Mucosa of descending colon (tissue), 3 donors: ENCODE measurements around the gene CROT. TPM values are rescaled to one million over a fixed set of nuclear protein-coding genes. Genes with fewer than 3 reads are reported as not detected.

ENCODE experiments used
- ATAC-seq: fragments of 200-7000 bp; cut with Tn5 transposase; one replicate; pipeline ENCODE4 v1.9.1; 2020; ENCODE audit warnings: mild to moderate bottlenecking, moderate library complexity
- DNase-seq, 3 donors: peaks; one replicate each; pipeline ENCODE4 v3.0.0-alpha.2; 2020
- H3K36me3 ChIP-seq: fragments of 200-600 bp; one replicate; pipeline ENCODE4 v1.8.0; 2021; ENCODE audit warnings: low read depth, mild to moderate bottlenecking
- H3K4me1 ChIP-seq: fragments of 200-600 bp; one replicate; pipeline ENCODE4 v1.8.0; 2021; ENCODE audit warnings: low read depth, mild to moderate bottlenecking
- H3K4me3 ChIP-seq: fragments of 200-600 bp; one replicate; pipeline ENCODE4 v1.8.0; 2021; ENCODE audit warnings: mild to moderate bottlenecking
- H3K9me3 ChIP-seq: fragments of 200-600 bp; one replicate; pipeline ENCODE4 v1.8.0; 2021; ENCODE audit warnings: mild to moderate bottlenecking
- CTCF ChIP-seq: fragments of 200-600 bp; IDR thresholded peaks from one replicate; pipeline ENCODE4 v1.8.0; 2022; ENCODE audit warnings: antibody characterized with exemption, mild to moderate bottlenecking
- intact Hi-C, 2 donors: fragments of 100-400 bp; cut with DNase I in 1 of 2; cut with micrococcal nuclease in 1 of 2; formaldehyde crosslinking; loops; one replicate each; pipeline versions ENCODE4 v1.11.0 to v1.11.1; 2022; cut with DNase I, micrococcal nuclease
- long read RNA-seq, 2 donors: library from polyadenylated mRNA; unstranded; transcript quantifications; one replicate each; pipeline ENCODE4 v2.0.0, GENCODE V29; 2019 to 2021
- total RNA-seq, 3 donors: library from RNA; stranded (reverse); fragmentation: NEBNext Ultra II Directional in 2 of 3; extraction: Animal tissue kit (Norgen Biotek cat#: 25700) in 2 of 3; gene quantifications; one replicate each; pipeline versions ENCODE4 v1.2.1 to v1.2.4, GENCODE V29; 2021 to 2023
- donor health status: DM: no; HTN: no; CAD: no; lungs with moderate emphysema.
- donor health status: DM: no; HTN: no; CAD: no.
- donor health status: DM: no; HTN: yes; CAD: no.

CROT gene
- 10 to 100 TPM; 16.9 to 28.8 (median 23.6) TPM for total RNA-seq
- long read RNA-seq, donor 1, transcript CROT-201 (18 exons, 3,175 nt), result major isoform, 17 of 27 reads
- long read RNA-seq, donor 1, partial matches to known transcripts, result 5 of 27 reads
- long read RNA-seq, donor 1, other reads (novel, unspliced or antisense), result 3 of 27 reads
- long read RNA-seq, donor 2, transcript CROT-201 (18 exons, 3,175 nt), result major isoform, 8 of 14 reads
- long read RNA-seq, donor 2, partial matches to known transcripts, result 0 of 14 reads
- long read RNA-seq, donor 2, other reads (novel, unspliced or antisense), result 3 of 14 reads

- peak; percentile 99 for ATAC-seq
- H3K4me3 ChIP-seq, result peak within 1 kb of the TSS; percentile 56
- intact Hi-C loops, result no loop called here
- no peaks in the 10 kb centered on the region for H3K9me3 ChIP-seq
- no peaks in the 10 kb centered on the region for H3K36me3 ChIP-seq
- DNase-seq, result peak; percentile 97 to 98 (median 98)
- H3K4me1 ChIP-seq, result peaks cover 8% of the 10 kb centered on the region
- TF ChIP-seq CTCF, result no peak
Measured at GRCh38 chr7:87345166-87345927, at the start of gene CROT. CROT (plus strand) TSS chr7:87345664; CDS start chr7:87349069, 3,405 bp downstream.

DNA sequence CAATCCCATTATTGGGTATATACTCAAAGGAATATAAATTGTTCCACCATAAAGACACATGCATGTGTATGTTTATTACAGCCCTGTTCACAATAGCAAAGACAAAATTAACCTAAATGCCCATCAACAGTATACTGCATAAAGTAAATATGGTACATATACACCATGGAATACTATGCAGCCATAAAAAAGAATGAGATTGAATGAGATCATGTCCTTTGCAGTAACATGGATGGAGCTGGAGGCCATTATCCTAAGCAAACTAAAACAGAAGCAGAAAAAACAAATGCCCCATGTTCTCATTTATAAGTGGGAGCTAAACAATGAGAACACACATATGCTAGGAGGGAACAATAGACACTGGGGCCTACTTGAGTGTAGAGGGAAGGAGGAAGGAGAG is 44.7 kb upstream of the CROT start:
- no peak for TF ChIP-seq CTCF

DNA sequence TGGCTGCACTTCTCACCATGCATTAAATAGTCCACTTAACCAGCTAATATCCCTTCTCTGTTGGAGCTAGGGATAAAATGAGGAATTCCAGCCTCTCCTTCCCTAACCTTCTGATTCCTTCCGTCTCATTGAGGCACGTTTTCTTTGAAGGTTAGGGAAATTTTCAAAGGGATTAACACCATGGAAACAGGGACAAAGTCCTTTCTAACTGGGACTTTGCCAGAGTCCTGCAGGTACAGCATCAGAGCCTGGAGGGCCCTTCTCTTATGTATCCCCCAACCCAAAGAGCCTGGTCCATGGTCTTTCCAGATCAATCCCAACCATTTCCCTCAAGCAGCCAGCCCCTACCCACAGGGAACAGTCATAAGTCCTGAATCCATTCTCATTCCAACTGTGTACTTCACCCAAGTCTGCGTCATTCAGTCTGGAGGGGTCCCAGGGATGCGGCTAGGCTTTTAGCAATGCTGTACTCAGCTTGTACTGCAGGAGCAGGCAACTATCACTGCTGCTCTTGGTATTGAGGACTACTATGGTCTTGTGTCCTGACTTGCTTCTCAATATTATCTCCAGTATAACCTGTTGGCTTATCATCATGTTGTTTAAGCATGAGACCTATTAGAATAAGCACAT is 34.6 kb upstream of the CROT start:
- Histone ChIP-seq H3K4me3 (no peak overlapping the region), H3K9me3 (no peaks in the 10 kb centered on the region), H3K4me1 (no peaks in the 10 kb centered on the region), H3K36me3 (no peaks in the 10 kb centered on the region)
- TF ChIP-seq CTCF, result no peak
- intact Hi-C loops, result loop anchor here in 1 of 2 donors (5.0 kb wide), 1 partner anchor 106 kb away; no protein-coding TSS in a partner anchor
- ATAC-seq, result no peak
- DNase-seq, result no peak

More for the DNA sequence above, 44.7 kb upstream of the CROT start:
- H3K36me3 ChIP-seq, result no peaks in the 10 kb centered on the region
- intact Hi-C loops, result no loop called here
- H3K4me3 ChIP-seq, result no peak overlapping the region
- DNase-seq, result no peak
- H3K4me1 ChIP-seq, result no peaks in the 10 kb centered on the region
- ATAC-seq, result no peak
- H3K9me3 ChIP-seq, result no peaks in the 10 kb centered on the region

DNA sequence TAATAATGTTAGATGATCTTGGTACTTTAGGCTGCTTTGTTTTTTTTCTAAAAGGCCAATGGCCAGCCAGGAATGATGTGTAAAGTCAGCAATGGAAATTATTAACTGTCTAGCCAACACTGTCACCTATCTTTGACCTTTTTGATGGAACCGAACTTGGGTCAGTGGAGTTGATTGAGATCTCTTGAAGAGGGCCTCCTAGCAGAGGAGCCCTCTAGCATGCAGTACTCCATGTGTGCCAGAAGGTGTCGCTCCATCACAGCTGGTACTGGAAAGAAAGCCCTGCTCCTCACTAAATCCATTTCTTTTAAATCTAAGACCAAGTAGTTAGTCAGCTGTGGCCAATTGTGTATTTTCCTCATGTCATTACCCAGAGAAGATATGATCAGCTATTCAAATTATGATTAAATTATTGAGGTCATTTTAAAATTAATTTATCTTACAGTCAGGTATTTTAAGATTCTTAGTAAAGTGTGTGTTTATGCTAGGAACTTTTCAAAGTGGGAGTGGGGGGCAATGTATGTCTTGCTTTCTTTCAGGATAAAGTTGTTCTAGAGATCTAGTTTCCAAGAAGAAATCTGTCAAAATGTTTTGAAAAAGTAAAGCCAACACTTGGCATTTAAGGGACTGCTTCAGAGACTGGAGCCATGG is 33.1 kb upstream of the CROT start:
- H3K4me1 ChIP-seq, result no peaks in the 10 kb centered on the region
- ATAC-seq (peak; percentile 95), DNase-seq (peak in 2 of 3 donors; percentile 54 to 59)
- no peaks in the 10 kb centered on the region for H3K9me3 ChIP-seq
- no peaks in the 10 kb centered on the region for H3K36me3 ChIP-seq
- peak; percentile 93 for TF ChIP-seq CTCF
- no peak overlapping the region for H3K4me3 ChIP-seq
- intact Hi-C loops, result loop anchor here (1.0 to 5.0 kb wide), 2 partner anchors 104 to 105 kb away; no protein-coding TSS in a partner anchor

DNA sequence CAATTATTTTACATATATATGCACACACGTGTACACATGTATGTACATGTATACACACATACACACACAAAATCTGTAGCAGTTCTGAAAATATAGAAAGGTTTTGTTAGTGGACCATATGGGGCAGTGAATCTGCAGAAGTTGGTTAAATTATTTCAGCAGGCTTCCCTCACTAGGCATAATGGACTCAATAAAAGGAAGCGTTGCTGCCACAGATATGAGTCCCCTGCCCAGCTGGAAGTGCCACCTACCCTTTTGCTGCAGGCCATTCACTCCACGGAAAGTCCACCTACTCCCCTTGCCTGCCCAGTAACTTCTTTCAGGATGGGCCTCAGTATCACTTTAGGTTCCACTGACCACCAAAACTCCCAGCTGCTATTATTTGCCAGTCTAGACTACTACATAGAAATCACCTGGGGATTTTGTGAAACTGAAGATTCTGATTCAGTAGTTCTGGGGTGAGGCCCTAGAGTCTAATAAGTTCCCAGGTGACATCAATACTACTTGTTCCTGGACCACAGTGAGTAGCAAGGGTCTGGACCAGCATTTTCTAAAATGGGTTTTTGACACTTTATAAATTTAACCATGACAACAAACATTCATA is 29.3 kb upstream of the CROT start:
- Histone ChIP-seq H3K4me1 (peaks cover 4% of the 10 kb centered on the region), H3K36me3 (no peaks in the 10 kb centered on the region), H3K9me3 (no peaks in the 10 kb centered on the region), H3K4me3 (no peak overlapping the region)
- ATAC-seq (no peak), DNase-seq (no peak)
- TF ChIP-seq CTCF, result no peak
- intact Hi-C loops, result no loop called here
